WTC11 (cell line): Measurements from ENCODE around the gene SYCP2. TPM values are rescaled to one million over a fixed set of nuclear protein-coding genes. Genes with fewer than 3 reads are reported as not detected.

ENCODE experiments used
- ATAC-seq: fragments of 200-7000 bp; cut with Tn5 transposase; 2 replicates; pipeline ENCODE4 v1.10.0; 2021; ENCODE audit warnings: mild to moderate bottlenecking, moderate library complexity
- CTCF ChIA-PET: fragments of 300-600 bp; sonication (Branson Sonifier 250); formaldehyde crosslinking; loops from one replicate; lab custom pipeline; 2021; ENCODE audit warnings: antibody characterized with exemption; lab: Charles Lee
- POLR2A ChIA-PET: fragments of 350-600 bp; sonication (Branson Sonifier 250); formaldehyde crosslinking; loops from one replicate; lab custom pipeline; 2021; ENCODE audit warnings: antibody characterized with exemption; lab: Charles Lee
- DNase-seq: peaks from one replicate; pipeline ENCODE4 v3.0.0; 2021; ENCODE audit warnings: low spot score
- H3K27ac Mint-ChIP-seq: 2 replicates; pipeline ENCODE4 v1.8.0; 2021; ENCODE audit warnings: mixed read lengths
- H3K27me3 Mint-ChIP-seq: 2 replicates; pipeline ENCODE4 v1.8.0; 2021; ENCODE audit warnings: low read depth, mild to moderate bottlenecking, moderate library complexity, mixed read lengths
- H3K36me3 Mint-ChIP-seq: 2 replicates; pipeline ENCODE4 v1.8.0; 2021; ENCODE audit warnings: mixed read lengths
- H3K4me1 Mint-ChIP-seq: 2 replicates; pipeline ENCODE4 v1.8.0; 2022; ENCODE audit warnings: mixed read lengths
- H3K4me3 Mint-ChIP-seq: 2 replicates; pipeline ENCODE4 v1.8.0; 2021; ENCODE audit warnings: mild to moderate bottlenecking, moderate library complexity, mixed read lengths
- H3K9me3 Mint-ChIP-seq: 2 replicates; pipeline ENCODE4 v1.8.0; 2021; ENCODE audit warnings: mixed read lengths
- ATF2 ChIP-seq: sonication (generic); formaldehyde crosslinking; IDR thresholded peaks from 2 replicates; pipeline ENCODE4 v1.8.1; 2022; ENCODE audit warnings: low read depth, missing genetic modification reagents, borderline replicate concordance
- E2F5 ChIP-seq: sonication (generic); formaldehyde crosslinking; IDR thresholded peaks from 2 replicates; pipeline ENCODE4 v1.8.1; 2022; ENCODE audit warnings: mild to moderate bottlenecking, moderate library complexity, missing genetic modification reagents
- EMX1 ChIP-seq: fragments of 250-450 bp; sonication (Bioruptor Pico); IDR thresholded peaks from 2 replicates; pipeline ENCODE4 v1.8.0; 2021; ENCODE audit warnings: mild to moderate bottlenecking
- FOXJ3 ChIP-seq: sonication (generic); formaldehyde crosslinking; IDR thresholded peaks from 2 replicates; pipeline ENCODE4 v1.9.0; 2021; ENCODE audit warnings: missing genetic modification reagents, mild to moderate bottlenecking, borderline replicate concordance
- GRHL2 ChIP-seq: fragments of 250-450 bp; sonication (Bioruptor Pico); IDR thresholded peaks from 2 replicates; pipeline ENCODE4 v1.8.0; 2022; ENCODE audit warnings: mild to moderate bottlenecking, moderate library complexity; ENCODE audit not compliant: insufficient replicate concordance, severe bottlenecking
- IRF1 ChIP-seq: sonication (generic); formaldehyde crosslinking; IDR thresholded peaks from 2 replicates; pipeline ENCODE4 v1.8.0; 2023; ENCODE audit warnings: missing genetic modification reagents
- MYBL2 ChIP-seq: sonication (generic); formaldehyde crosslinking; IDR thresholded peaks from 2 replicates; pipeline ENCODE4 v1.8.1; 2023; ENCODE audit warnings: mild to moderate bottlenecking, moderate library complexity, missing genetic modification reagents
- NR2C2 ChIP-seq: sonication (generic); formaldehyde crosslinking; IDR thresholded peaks from 2 replicates; pipeline ENCODE4 v1.8.0; 2022; ENCODE audit warnings: mild to moderate bottlenecking, missing genetic modification reagents
- total RNA-seq: library from RNA; stranded (reverse); gene quantifications from 3 replicates; pipeline ENCODE4 v1.2.3, GENCODE V29; 2021
- TF ChIP-seq, protein P1 (sequence below): sonication (generic); formaldehyde crosslinking; IDR thresholded peaks from 2 replicates; pipeline ENCODE4 v1.8.1; 2022; ENCODE audit warnings: low read depth, mild to moderate bottlenecking, moderate library complexity, missing genetic modification reagents, borderline replicate concordance
- TF ChIP-seq, protein P2 (sequence below): sonication (generic); formaldehyde crosslinking; IDR thresholded peaks from 2 replicates; pipeline ENCODE4 v1.8.0; 2023; ENCODE audit warnings: missing genetic modification reagents, mild to moderate bottlenecking, borderline replicate concordance
- TF ChIP-seq, protein P3 (sequence below): sonication (generic); formaldehyde crosslinking; IDR thresholded peaks from 2 replicates; pipeline ENCODE4 v1.8.1; 2022; ENCODE audit warnings: mild to moderate bottlenecking, missing genetic modification reagents, moderate library complexity, borderline replicate concordance

The SYCP2 gene
- total RNA-seq, 1 experiment from 2014 or later: 0.31 TPM

GRCh38 chr20:59831916-59832270 is 101.5 kb downstream of the SYCP2 start:
- no peak overlapping the region for H3K27ac Mint-ChIP-seq
- peaks cover 45% of the 10 kb centered on the region for H3K27me3 Mint-ChIP-seq

DNA sequence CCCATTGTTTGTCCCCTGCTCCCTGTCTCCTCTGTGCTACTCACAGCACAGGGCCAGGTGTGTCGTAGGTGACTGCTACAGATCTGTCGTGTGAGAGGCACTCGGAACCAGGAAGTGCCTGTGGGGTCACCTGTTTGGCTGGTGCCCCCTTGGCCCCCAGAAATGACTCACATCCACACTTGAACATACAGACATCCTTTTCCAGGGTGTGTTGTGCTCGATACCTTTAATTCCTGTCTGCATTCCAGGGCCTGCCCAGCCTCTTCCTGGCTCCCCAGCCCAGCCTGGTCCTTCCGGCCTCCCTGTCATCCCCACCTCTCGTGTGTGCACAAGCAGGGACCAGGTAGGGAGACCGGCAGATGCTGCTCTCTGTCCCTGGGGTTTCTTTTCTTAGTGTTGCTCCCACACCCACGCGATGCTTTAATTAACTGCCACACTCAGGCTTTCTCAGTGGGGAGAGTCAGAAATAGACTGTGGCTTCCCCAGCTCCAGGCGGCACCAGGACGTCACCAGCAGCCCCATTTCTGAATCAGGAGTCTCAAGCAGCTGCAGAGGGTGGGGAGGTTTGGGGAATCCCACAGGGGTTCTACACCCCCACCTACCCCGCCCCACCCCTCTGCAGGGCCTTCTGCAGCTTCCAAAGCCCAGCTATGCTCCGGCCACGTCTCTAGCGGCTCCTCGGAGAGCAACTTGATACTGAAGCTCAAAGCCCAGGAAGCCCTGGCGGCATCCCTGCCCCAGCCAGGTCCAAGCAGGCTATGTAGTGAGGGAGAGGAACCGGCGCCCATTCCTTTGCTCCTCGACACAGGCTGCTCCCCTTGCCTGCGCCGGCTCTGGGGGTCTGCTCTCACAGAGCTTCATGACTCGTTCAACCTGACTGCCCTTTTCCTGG is 102.2 kb downstream of the SYCP2 start:
- no peaks in the 10 kb centered on the region for H3K9me3 Mint-ChIP-seq
- POLR2A ChIA-PET: no interaction called here
- CTCF ChIA-PET: interaction anchor here (1.2 to 1.5 kb wide), 2 partner anchors 11 to 48 kb away, joined by 4 read pairs; no protein-coding TSS in a partner anchor
- H3K4me3 Mint-ChIP-seq: no peak overlapping the region
- no peaks in the 10 kb centered on the region for H3K36me3 Mint-ChIP-seq
- H3K4me1 Mint-ChIP-seq: peaks cover 16% of the 10 kb centered on the region
- DNase-seq (no peak), ATAC-seq (no peak)
- H3K27ac Mint-ChIP-seq: no peak overlapping the region
- TF ChIP-seq E2F5 (no peak), IRF1 (CRISPR knock-in tag) (no peak), MYBL2 (CRISPR knock-in tag) (no peak), EMX1 (CRISPR knock-in tag) (no peak), ATF2 (CRISPR knock-in tag) (no peak), FOXJ3 (CRISPR knock-in tag) (no peak)
- TF ChIP-seq, protein P1, sequence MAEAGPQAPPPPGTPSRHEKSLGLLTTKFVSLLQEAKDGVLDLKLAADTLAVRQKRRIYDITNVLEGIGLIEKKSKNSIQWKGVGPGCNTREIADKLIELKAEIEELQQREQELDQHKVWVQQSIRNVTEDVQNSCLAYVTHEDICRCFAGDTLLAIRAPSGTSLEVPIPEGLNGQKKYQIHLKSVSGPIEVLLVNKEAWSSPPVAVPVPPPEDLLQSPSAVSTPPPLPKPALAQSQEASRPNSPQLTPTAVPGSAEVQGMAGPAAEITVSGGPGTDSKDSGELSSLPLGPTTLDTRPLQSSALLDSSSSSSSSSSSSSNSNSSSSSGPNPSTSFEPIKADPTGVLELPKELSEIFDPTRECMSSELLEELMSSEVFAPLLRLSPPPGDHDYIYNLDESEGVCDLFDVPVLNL (CRISPR knock-in tag): no peak
- TF ChIP-seq, protein P2, sequence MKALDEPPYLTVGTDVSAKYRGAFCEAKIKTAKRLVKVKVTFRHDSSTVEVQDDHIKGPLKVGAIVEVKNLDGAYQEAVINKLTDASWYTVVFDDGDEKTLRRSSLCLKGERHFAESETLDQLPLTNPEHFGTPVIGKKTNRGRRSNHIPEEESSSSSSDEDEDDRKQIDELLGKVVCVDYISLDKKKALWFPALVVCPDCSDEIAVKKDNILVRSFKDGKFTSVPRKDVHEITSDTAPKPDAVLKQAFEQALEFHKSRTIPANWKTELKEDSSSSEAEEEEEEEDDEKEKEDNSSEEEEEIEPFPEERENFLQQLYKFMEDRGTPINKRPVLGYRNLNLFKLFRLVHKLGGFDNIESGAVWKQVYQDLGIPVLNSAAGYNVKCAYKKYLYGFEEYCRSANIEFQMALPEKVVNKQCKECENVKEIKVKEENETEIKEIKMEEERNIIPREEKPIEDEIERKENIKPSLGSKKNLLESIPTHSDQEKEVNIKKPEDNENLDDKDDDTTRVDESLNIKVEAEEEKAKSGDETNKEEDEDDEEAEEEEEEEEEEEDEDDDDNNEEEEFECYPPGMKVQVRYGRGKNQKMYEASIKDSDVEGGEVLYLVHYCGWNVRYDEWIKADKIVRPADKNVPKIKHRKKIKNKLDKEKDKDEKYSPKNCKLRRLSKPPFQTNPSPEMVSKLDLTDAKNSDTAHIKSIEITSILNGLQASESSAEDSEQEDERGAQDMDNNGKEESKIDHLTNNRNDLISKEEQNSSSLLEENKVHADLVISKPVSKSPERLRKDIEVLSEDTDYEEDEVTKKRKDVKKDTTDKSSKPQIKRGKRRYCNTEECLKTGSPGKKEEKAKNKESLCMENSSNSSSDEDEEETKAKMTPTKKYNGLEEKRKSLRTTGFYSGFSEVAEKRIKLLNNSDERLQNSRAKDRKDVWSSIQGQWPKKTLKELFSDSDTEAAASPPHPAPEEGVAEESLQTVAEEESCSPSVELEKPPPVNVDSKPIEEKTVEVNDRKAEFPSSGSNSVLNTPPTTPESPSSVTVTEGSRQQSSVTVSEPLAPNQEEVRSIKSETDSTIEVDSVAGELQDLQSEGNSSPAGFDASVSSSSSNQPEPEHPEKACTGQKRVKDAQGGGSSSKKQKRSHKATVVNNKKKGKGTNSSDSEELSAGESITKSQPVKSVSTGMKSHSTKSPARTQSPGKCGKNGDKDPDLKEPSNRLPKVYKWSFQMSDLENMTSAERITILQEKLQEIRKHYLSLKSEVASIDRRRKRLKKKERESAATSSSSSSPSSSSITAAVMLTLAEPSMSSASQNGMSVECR (CRISPR knock-in tag): no peak
- TF ChIP-seq, protein P3, sequence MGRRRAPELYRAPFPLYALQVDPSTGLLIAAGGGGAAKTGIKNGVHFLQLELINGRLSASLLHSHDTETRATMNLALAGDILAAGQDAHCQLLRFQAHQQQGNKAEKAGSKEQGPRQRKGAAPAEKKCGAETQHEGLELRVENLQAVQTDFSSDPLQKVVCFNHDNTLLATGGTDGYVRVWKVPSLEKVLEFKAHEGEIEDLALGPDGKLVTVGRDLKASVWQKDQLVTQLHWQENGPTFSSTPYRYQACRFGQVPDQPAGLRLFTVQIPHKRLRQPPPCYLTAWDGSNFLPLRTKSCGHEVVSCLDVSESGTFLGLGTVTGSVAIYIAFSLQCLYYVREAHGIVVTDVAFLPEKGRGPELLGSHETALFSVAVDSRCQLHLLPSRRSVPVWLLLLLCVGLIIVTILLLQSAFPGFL (CRISPR knock-in tag): no peak
- H3K27me3 Mint-ChIP-seq: peaks cover 43% of the 10 kb centered on the region

More at GRCh38 chr20:59831916-59832270, 101.5 kb downstream of the SYCP2 start:
- ChIA-PET CTCF (interaction anchor here (0.5 to 1.5 kb wide), 3 partner anchors 12 to 124 kb away, joined by 3 to 4 read pairs (median 4); no protein-coding TSS in a partner anchor), POLR2A (no interaction called here)
- no peaks in the 10 kb centered on the region for H3K36me3 Mint-ChIP-seq
- no peaks in the 10 kb centered on the region for H3K9me3 Mint-ChIP-seq
- peaks cover 16% of the 10 kb centered on the region for H3K4me1 Mint-ChIP-seq
- TF ChIP-seq NR2C2 (CRISPR knock-in tag) (no peak), GRHL2 (CRISPR knock-in tag) (no peak)
- ATAC-seq (no peak), DNase-seq (no peak)
- H3K4me3 Mint-ChIP-seq: no peak overlapping the region
